Panc1 (cell line): Measurements from ENCODE around the gene GCN1. TPM values are rescaled to one million over a fixed set of nuclear protein-coding genes. Genes with fewer than 3 reads are reported as not detected.
A peak's percentile ranks its signal among the peaks of the same experiment; 100 is the strongest.

Experiments used
- ATAC-seq: fragments of 200-7000 bp; cut with Tn5 transposase; 2 replicates; pipeline ENCODE4 v1.9.1; 2020; ENCODE audit warnings: mild to moderate bottlenecking, moderate library complexity
- Bru-seq: library from RNA; stranded (reverse); fragments of 400-500 nt; gene quantifications from one replicate; lab custom pipeline; 2021; lab: Mats Ljungman, UMichigan
- BruChase-seq, 2 experiments: library from RNA; stranded (reverse); fragments of 400-500 nt; gene quantifications; one replicate each; lab custom pipeline; 2021; lab: Mats Ljungman, UMichigan
- BruUV-seq: library from RNA; stranded (reverse); fragments of 400-500 nt; replicated peaks from 2 replicates; lab custom pipeline; 2021; lab: Mats Ljungman, UMichigan
- CTCF ChIA-PET: fragments of 300-600 bp; sonication (Branson Sonifier 250); formaldehyde crosslinking; loops from one replicate; lab custom pipeline; 2022; ENCODE audit warnings: antibody characterized with exemption; lab: Charles Lee
- POLR2A ChIA-PET: fragments of 300-600 bp; sonication (Branson Sonifier 250); formaldehyde crosslinking; loops from one replicate; lab custom pipeline; 2022; ENCODE audit warnings: antibody characterized with exemption; lab: Charles Lee
- DNase-seq: peaks from one replicate; pipeline ENCODE4 v3.0.0-alpha.2; 2010; ENCODE audit warnings: low read depth, low spot score
- H3K27ac ChIP-seq: 2 replicates; pipeline ENCODE4 v1.5.1; 2011; ENCODE audit warnings: mild to moderate bottlenecking, low read length, inconsistent platforms
- H3K27me3 ChIP-seq: fragments of 200-500 bp; sonication (Bioruptor generic); 2 replicates; pipeline ENCODE4 v1.6.0; 2014; ENCODE audit warnings: low read length, inconsistent platforms; ENCODE audit not compliant: control insufficient read depth, insufficient read depth
- H3K36me3 ChIP-seq: fragments of 200-500 bp; sonication (Bioruptor generic); 2 replicates; pipeline ENCODE4 v1.5.1; 2014; ENCODE audit warnings: inconsistent platforms, mild to moderate bottlenecking, low read length, moderate library complexity; ENCODE audit not compliant: control insufficient read depth, insufficient read depth
- H3K4me1 ChIP-seq: 2 replicates; pipeline ENCODE4 v1.5.1; 2011; ENCODE audit warnings: inconsistent platforms, mild to moderate bottlenecking, low read length, moderate library complexity; ENCODE audit not compliant: control insufficient read depth, insufficient read depth
- H3K4me3 ChIP-seq, 2 experiments: 2 replicates each; pipeline ENCODE4 v1.5.1; 2011 to 2012; ENCODE audit warnings: low read depth in 2 of 2, low read length in 2 of 2, mild to moderate bottlenecking in 2 of 2, inconsistent platforms in 1 of 2, moderate library complexity in 1 of 2
- H3K9me3 ChIP-seq: fragments of 200-500 bp; sonication (Bioruptor generic); 2 replicates; pipeline ENCODE4 v1.5.1; 2014; ENCODE audit warnings: low read depth, mild to moderate bottlenecking, inconsistent platforms, low read length, moderate library complexity; ENCODE audit not compliant: control insufficient read depth, insufficient read depth
- CTCF ChIP-seq: fragments of 450-650 bp; IDR thresholded peaks from 2 replicates; pipeline ENCODE4 v1.5.1; 2017; ENCODE audit warnings: mild to moderate bottlenecking
- POLR2AphosphoS5 ChIP-seq: IDR thresholded peaks from 2 replicates; pipeline ENCODE4 v1.6.1; 2012; ENCODE audit warnings: mild to moderate bottlenecking, low read depth, low read length, moderate library complexity
- SIN3A ChIP-seq: IDR thresholded peaks from 2 replicates; pipeline ENCODE4 v1.6.1; 2012; ENCODE audit warnings: low read depth, mild to moderate bottlenecking, low read length, moderate library complexity, borderline replicate concordance; ENCODE audit not compliant: insufficient read depth
- TCF7L2 ChIP-seq: IDR thresholded peaks from 2 replicates; pipeline ENCODE4 v1.6.1; 2011; ENCODE audit warnings: mild to moderate bottlenecking, low read depth, low read length, inconsistent platforms
- in situ Hi-C: cut with HindIII; loops from 2 replicates; pipeline ENCODE4 v1.10.0; 2016; ENCODE audit warnings: low sequenced_read_pairs, low pct_unique_long_range_greater_than_20kb
- intact Hi-C: fragments of 100-400 bp; cut with micrococcal nuclease; formaldehyde crosslinking; loops from one replicate; pipeline ENCODE4 v1.10.0; 2022; ENCODE audit not compliant: unreplicated experiment
- long read RNA-seq: library from polyadenylated mRNA; unstranded; transcript quantifications from one replicate; pipeline ENCODE4 v2.0.0, GENCODE V29; 2021; ENCODE audit not compliant: unreplicated experiment
- polyA plus RNA-seq: library from polyadenylated mRNA; unstranded; fragments of >200 nt; gene quantifications from one replicate; pipeline ENCODE4 v1.2.1, GENCODE V29; 2012; ENCODE audit warnings: missing spikeins; ENCODE audit not compliant: insufficient read length
- total RNA-seq: library from RNA; stranded (reverse); gene quantifications from one replicate; pipeline ENCODE4 v1.2.1, GENCODE V29; 2021; ENCODE audit not compliant: unreplicated experiment
- TF ChIP-seq, protein P1 (sequence below), 2 experiments: IDR thresholded peaks; 2 replicates each; pipeline ENCODE4 v1.6.1; 2011 to 2012; ENCODE audit warnings: low read depth in 2 of 2, control low read depth in 1 of 2, low read length in 1 of 2, mild to moderate bottlenecking in 1 of 2, moderate library complexity in 1 of 2; ENCODE audit not compliant: insufficient read depth in 1 of 2

GCN1 gene, protein sequence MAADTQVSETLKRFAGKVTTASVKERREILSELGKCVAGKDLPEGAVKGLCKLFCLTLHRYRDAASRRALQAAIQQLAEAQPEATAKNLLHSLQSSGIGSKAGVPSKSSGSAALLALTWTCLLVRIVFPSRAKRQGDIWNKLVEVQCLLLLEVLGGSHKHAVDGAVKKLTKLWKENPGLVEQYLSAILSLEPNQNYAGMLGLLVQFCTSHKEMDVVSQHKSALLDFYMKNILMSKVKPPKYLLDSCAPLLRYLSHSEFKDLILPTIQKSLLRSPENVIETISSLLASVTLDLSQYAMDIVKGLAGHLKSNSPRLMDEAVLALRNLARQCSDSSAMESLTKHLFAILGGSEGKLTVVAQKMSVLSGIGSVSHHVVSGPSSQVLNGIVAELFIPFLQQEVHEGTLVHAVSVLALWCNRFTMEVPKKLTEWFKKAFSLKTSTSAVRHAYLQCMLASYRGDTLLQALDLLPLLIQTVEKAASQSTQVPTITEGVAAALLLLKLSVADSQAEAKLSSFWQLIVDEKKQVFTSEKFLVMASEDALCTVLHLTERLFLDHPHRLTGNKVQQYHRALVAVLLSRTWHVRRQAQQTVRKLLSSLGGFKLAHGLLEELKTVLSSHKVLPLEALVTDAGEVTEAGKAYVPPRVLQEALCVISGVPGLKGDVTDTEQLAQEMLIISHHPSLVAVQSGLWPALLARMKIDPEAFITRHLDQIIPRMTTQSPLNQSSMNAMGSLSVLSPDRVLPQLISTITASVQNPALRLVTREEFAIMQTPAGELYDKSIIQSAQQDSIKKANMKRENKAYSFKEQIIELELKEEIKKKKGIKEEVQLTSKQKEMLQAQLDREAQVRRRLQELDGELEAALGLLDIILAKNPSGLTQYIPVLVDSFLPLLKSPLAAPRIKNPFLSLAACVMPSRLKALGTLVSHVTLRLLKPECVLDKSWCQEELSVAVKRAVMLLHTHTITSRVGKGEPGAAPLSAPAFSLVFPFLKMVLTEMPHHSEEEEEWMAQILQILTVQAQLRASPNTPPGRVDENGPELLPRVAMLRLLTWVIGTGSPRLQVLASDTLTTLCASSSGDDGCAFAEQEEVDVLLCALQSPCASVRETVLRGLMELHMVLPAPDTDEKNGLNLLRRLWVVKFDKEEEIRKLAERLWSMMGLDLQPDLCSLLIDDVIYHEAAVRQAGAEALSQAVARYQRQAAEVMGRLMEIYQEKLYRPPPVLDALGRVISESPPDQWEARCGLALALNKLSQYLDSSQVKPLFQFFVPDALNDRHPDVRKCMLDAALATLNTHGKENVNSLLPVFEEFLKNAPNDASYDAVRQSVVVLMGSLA (N-terminal part only)
- 175 TPM for total RNA-seq
- polyA plus RNA-seq = 125 TPM
- Bru-seq, nascent RNA = percentile 89 among the genes with signal in this experiment
- BruChase-seq, experiment 1, labeled RNA remaining after a 2-hour chase = percentile 91 among the genes with signal in this experiment
- BruChase-seq, experiment 2, labeled RNA remaining after a 6-hour chase = percentile 93 among the genes with signal in this experiment
- long read RNA-seq, full-length matches to known transcripts = 4 of 204 reads
- long read RNA-seq, partial matches to known transcripts = 172 of 204 reads
- long read RNA-seq, other reads (novel, unspliced or antisense) = 28 of 204 reads

GRCh38 chr12:120194534-120195395, at the start of gene GCN1:
Gene GCN1 (minus strand): TSS chr12:120194715. CDS start chr12:120194697, 18 bp downstream.
- Histone ChIP-seq H3K27me3 (no peaks in the 10 kb centered on the region), H3K9me3 (no peaks in the 10 kb centered on the region), H3K27ac (peak within 1 kb of the TSS; percentile 98), H3K36me3 (peaks cover 30% of the 10 kb centered on the region), H3K4me3 (peak within 1 kb of the TSS; percentile 88 to 95), H3K4me1 (peaks cover 31% of the 10 kb centered on the region)
- intact Hi-C loops = no loop called here
- DNase-seq = peak; percentile 62
- BruUV-seq = no TSS peak
- ChIA-PET POLR2A (no interaction called here), CTCF (no interaction called here)
- peak; percentile 85 for ATAC-seq
- TF ChIP-seq POLR2AphosphoS5 (peak; percentile 80), SIN3A (peak; percentile 99), CTCF (no peak), TCF7L2 (peak; percentile 33; the same call in 1 of the 2 replicates)
- TF ChIP-seq, protein P1, sequence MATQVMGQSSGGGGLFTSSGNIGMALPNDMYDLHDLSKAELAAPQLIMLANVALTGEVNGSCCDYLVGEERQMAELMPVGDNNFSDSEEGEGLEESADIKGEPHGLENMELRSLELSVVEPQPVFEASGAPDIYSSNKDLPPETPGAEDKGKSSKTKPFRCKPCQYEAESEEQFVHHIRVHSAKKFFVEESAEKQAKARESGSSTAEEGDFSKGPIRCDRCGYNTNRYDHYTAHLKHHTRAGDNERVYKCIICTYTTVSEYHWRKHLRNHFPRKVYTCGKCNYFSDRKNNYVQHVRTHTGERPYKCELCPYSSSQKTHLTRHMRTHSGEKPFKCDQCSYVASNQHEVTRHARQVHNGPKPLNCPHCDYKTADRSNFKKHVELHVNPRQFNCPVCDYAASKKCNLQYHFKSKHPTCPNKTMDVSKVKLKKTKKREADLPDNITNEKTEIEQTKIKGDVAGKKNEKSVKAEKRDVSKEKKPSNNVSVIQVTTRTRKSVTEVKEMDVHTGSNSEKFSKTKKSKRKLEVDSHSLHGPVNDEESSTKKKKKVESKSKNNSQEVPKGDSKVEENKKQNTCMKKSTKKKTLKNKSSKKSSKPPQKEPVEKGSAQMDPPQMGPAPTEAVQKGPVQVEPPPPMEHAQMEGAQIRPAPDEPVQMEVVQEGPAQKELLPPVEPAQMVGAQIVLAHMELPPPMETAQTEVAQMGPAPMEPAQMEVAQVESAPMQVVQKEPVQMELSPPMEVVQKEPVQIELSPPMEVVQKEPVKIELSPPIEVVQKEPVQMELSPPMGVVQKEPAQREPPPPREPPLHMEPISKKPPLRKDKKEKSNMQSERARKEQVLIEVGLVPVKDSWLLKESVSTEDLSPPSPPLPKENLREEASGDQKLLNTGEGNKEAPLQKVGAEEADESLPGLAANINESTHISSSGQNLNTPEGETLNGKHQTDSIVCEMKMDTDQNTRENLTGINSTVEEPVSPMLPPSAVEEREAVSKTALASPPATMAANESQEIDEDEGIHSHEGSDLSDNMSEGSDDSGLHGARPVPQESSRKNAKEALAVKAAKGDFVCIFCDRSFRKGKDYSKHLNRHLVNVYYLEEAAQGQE (IDR thresholded peaks at IDR 0.05; ENCODE audit: insufficient read depth in 1 of 2, low read depth in 2 of 2, low read length in 1 of 2) = peak in 1 of 2 experiments; percentile 65; a peak in 1 of 4 replicates
- in situ Hi-C loops = no loop called here
